HG03060 (cell line): Measurements from ENCODE around the gene EEF1E1.

Source experiments
- ATAC-seq: cut with Tn5 transposase; IDR thresholded peaks from one replicate; pipeline ENCODE4 v1.9.1; 2021; ENCODE audit warnings: low read depth, moderate number of reproducible peaks; ENCODE audit not compliant: unreplicated experiment

The EEF1E1 gene

GRCh38 chr6:8088886-8089285, 13.5 kb downstream of the EEF1E1 start:
- no peak for ATAC-seq

GRCh38 chr6:8087870-8088754, 14.2 kb downstream of the EEF1E1 start:
- no peak for ATAC-seq

GRCh38 chr6:8086755-8087306, 15.5 kb downstream of the EEF1E1 start:
- ATAC-seq = no peak

- ATAC-seq = no peak
Observed at GRCh38 chr6:8085053-8085511, 17.3 kb downstream of the EEF1E1 start.

- no peak for ATAC-seq
Observed at GRCh38 chr6:8084586-8084985, 17.8 kb downstream of the EEF1E1 start.

- ATAC-seq = no peak
Observed at GRCh38 chr6:8082954-8083858, 19.1 kb downstream of the EEF1E1 start.

GRCh38 chr6:8082572-8082953, 19.8 kb downstream of the EEF1E1 start:
- no peak for ATAC-seq

GRCh38 chr6:8080362-8081151, 21.8 kb downstream of the EEF1E1 start:
- no peak for ATAC-seq

- ATAC-seq = no peak
Observed at GRCh38 chr6:8079126-8079525, 23.2 kb downstream of the EEF1E1 start.

GRCh38 chr6:8077991-8078390, 24.4 kb downstream of the EEF1E1 start:
- ATAC-seq = no peak

- ATAC-seq = no peak
Observed at GRCh38 chr6:8075704-8076103, 26.6 kb downstream of the EEF1E1 start.

- no peak for ATAC-seq
Observed at GRCh38 chr6:8075185-8075584, 27.2 kb downstream of the EEF1E1 start.

- no peak for ATAC-seq
Observed at GRCh38 chr6:8074213-8074612, 28.1 kb downstream of the EEF1E1 start.

- no peak for ATAC-seq
Observed at GRCh38 chr6:8073758-8074157, 28.6 kb downstream of the EEF1E1 start.

GRCh38 chr6:8070718-8071117, 31.6 kb downstream of the EEF1E1 start:
- no peak for ATAC-seq

- no peak for ATAC-seq
Observed at GRCh38 chr6:8069631-8070284, 32.6 kb downstream of the EEF1E1 start.

GRCh38 chr6:8069151-8069550, 33.2 kb downstream of the EEF1E1 start:
- no peak for ATAC-seq

- no peak for ATAC-seq
Observed at GRCh38 chr6:8066108-8066507, 36.2 kb downstream of the EEF1E1 start.

- peak; percentile 44 for ATAC-seq
Observed at GRCh38 chr6:8065519-8065911, 36.8 kb downstream of the EEF1E1 start.
